ENCODE data around the gene CES4A. TPM values are rescaled to one million over a fixed set of nuclear protein-coding genes. Genes with fewer than 3 reads are reported as not detected.
A peak's percentile ranks its signal among the peaks of the same experiment; 100 is the strongest.

Gene CES4A
- total and polyA plus RNA-seq, 4 experiments from 2014 or later, result 4.1 to 21.9 (median 16.0) TPM

- ChIA-PET POLR2A (ENCODE audit: partially characterized antibody) (interaction anchor here (1.7 kb wide), 1 partner anchor 11 kb away, joined by 5 read pairs; no protein-coding TSS in a partner anchor), CTCF (ENCODE audit: partially characterized antibody) (no interaction called here)
- no peaks in the 10 kb centered on the region for H3K9me3 ChIP-seq (ENCODE audit: control insufficient read depth in 1 of 2, low read length in 2 of 2)
- peak overlapping the region in 1 of 8 donors; percentile 12 for H3K4me3 Mint-ChIP-seq
- intact Hi-C loops (cut with micrococcal nuclease), result no loop called here
- H3K36me3 Mint-ChIP-seq, result peaks cover 0 to 8% of the 10 kb centered on the region in 2 donors
- H3K4me1 ChIP-seq (ENCODE audit: insufficient read depth, low read length), result peaks cover 10% of the 10 kb centered on the region
- no peaks in the 10 kb centered on the region for H3K36me3 ChIP-seq (ENCODE audit: insufficient read depth, low read length)
- H3K27ac ChIP-seq (ENCODE audit: low read depth, low read length), result no peak overlapping the region
- DNase-seq, result no peak
- no peaks in the 10 kb centered on the region for H3K9me3 Mint-ChIP-seq
- peak overlapping the region in 2 of 7 donors; percentile 6 to 16 for H3K27ac Mint-ChIP-seq
- H3K27me3 ChIP-seq (ENCODE audit: insufficient read depth, low read length), result no peaks in the 10 kb centered on the region
- no peaks in the 10 kb centered on the region for H3K27me3 Mint-ChIP-seq
- peaks cover 5 to 20% (median 10%) of the 10 kb centered on the region in 4 donors for H3K4me1 Mint-ChIP-seq
- H3K4me3 ChIP-seq (ENCODE audit: low read length in 2 of 2), result no peak overlapping the region
Measured at GRCh38 chr16:67025210-67025550, 36.8 kb downstream of the CES4A start.

- ChIA-PET POLR2A (ENCODE audit: partially characterized antibody) (interaction anchor here (1.1 to 6.3 kb wide), 4 partner anchors 126 to 200 kb away, joined by 3 to 60 read pairs (median 30); partner anchors contain the start of genes B3GNT9, FBXL8, TMEM208 and TRADD), CTCF (ENCODE audit: partially characterized antibody) (interaction anchor here (1.6 kb wide), 1 partner anchor 9 kb away, joined by 7 read pairs; no protein-coding TSS in a partner anchor)
- Histone ChIP-seq H3K27ac (ENCODE audit: low read depth, low read length) (no peak overlapping the region), H3K9me3 (ENCODE audit: control insufficient read depth in 1 of 2, low read length in 2 of 2) (no peaks in the 10 kb centered on the region), H3K4me1 (ENCODE audit: insufficient read depth, low read length) (peaks cover 24% of the 10 kb centered on the region), H3K27me3 (ENCODE audit: insufficient read depth, low read length) (no peaks in the 10 kb centered on the region), H3K36me3 (ENCODE audit: insufficient read depth, low read length) (no peaks in the 10 kb centered on the region), H3K4me3 (ENCODE audit: low read length in 2 of 2) (no peak overlapping the region)
- Mint-ChIP-seq H3K4me1 (peaks cover 11 to 34% (median 21%) of the 10 kb centered on the region in 4 donors), H3K9me3 (no peaks in the 10 kb centered on the region), H3K4me3 (no peak overlapping the region), H3K27me3 (no peaks in the 10 kb centered on the region), H3K36me3 (peaks cover 0 to 10% of the 10 kb centered on the region in 2 donors), H3K27ac (peak overlapping the region in 1 of 7 donors; percentile 16)
- DNase-seq, result no peak
- intact Hi-C loops (cut with micrococcal nuclease), result no loop called here
Measured at GRCh38 chr16:67026570-67026969, 38.2 kb downstream of the CES4A start.

- Mint-ChIP-seq H3K9me3 (no peaks in the 10 kb centered on the region), H3K4me3 (peak overlapping the region in 6 of 8 donors; percentile 10 to 43 (median 32)), H3K27ac (peak overlapping the region in 6 of 7 donors; percentile 42 to 89 (median 65)), H3K36me3 (peaks cover 0 to 14% of the 10 kb centered on the region in 2 donors), H3K27me3 (no peaks in the 10 kb centered on the region), H3K4me1 (peaks cover 13 to 39% (median 26%) of the 10 kb centered on the region in 4 donors)
- H3K4me1 ChIP-seq (ENCODE audit: insufficient read depth, low read length), result peaks cover 29% of the 10 kb centered on the region
- ChIA-PET CTCF (ENCODE audit: partially characterized antibody) (interaction anchor here (1.4 to 1.6 kb wide), 2 partner anchors 9 to 75 kb away, joined by 4 to 7 read pairs; no protein-coding TSS in a partner anchor), POLR2A (ENCODE audit: partially characterized antibody) (interaction anchor here (1.1 to 6.3 kb wide), 5 partner anchors 13 to 200 kb away, joined by 3 to 60 read pairs (median 41); partner anchors contain the start of genes B3GNT9, FBXL8, TMEM208 and TRADD)
- no peak overlapping the region for H3K27ac ChIP-seq (ENCODE audit: low read depth, low read length)
- H3K27me3 ChIP-seq (ENCODE audit: insufficient read depth, low read length), result no peaks in the 10 kb centered on the region
- H3K9me3 ChIP-seq (ENCODE audit: control insufficient read depth in 1 of 2, low read length in 2 of 2), result no peaks in the 10 kb centered on the region
- no peak for DNase-seq
- intact Hi-C loops (cut with micrococcal nuclease), result no loop called here
- no peaks in the 10 kb centered on the region for H3K36me3 ChIP-seq (ENCODE audit: insufficient read depth, low read length)
- H3K4me3 ChIP-seq (ENCODE audit: low read length in 2 of 2), result no peak overlapping the region
Measured at GRCh38 chr16:67027046-67027445, 38.7 kb downstream of the CES4A start.

GRCh38 chr16:67028167-67028695 lies 39.8 kb downstream of the CES4A start:
- Histone ChIP-seq H3K27me3 (ENCODE audit: insufficient read depth, low read length) (no peaks in the 10 kb centered on the region), H3K4me3 (ENCODE audit: low read length in 2 of 2) (peak overlapping the region; percentile 76 to 84), H3K9me3 (ENCODE audit: control insufficient read depth in 1 of 2, low read length in 2 of 2) (no peaks in the 10 kb centered on the region), H3K27ac (ENCODE audit: low read depth, low read length) (peak overlapping the region; percentile 88), H3K36me3 (ENCODE audit: insufficient read depth, low read length) (no peaks in the 10 kb centered on the region), H3K4me1 (ENCODE audit: insufficient read depth, low read length) (peaks cover 40% of the 10 kb centered on the region)
- intact Hi-C loops (cut with micrococcal nuclease), result loop anchor here (1.0 to 2.0 kb wide), 3 partner anchors 10 to 25 kb away; no protein-coding TSS in a partner anchor
- CTCF ChIA-PET (ENCODE audit: partially characterized antibody), result interaction anchor here (0.7 to 3.9 kb wide), 13 partner anchors 9 to 157 kb away, joined by 3 to 23 read pairs (median 3); no protein-coding TSS in a partner anchor
- POLR2A ChIA-PET (ENCODE audit: partially characterized antibody), result interaction anchor here (0.6 to 6.3 kb wide), 20 partner anchors 8 to 199 kb away, joined by 3 to 60 read pairs (median 5); partner anchors contain the start of genes B3GNT9, FBXL8, PHAF1 and TMEM208
- Mint-ChIP-seq H3K27ac (peak overlapping the region; percentile 94 to 97 (median 96)), H3K36me3 (peaks cover 0 to 17% of the 10 kb centered on the region in 2 donors), H3K27me3 (no peaks in the 10 kb centered on the region), H3K4me3 (peak overlapping the region; percentile 79 to 93 (median 85)), H3K9me3 (no peaks in the 10 kb centered on the region), H3K4me1 (peaks cover 20 to 46% (median 35%) of the 10 kb centered on the region in 4 donors)
- DNase-seq, result no peak

GRCh38 chr16:67028696-67029253 lies 40.4 kb downstream of the CES4A start, which contains the start of gene CBFB:
TSS of gene CBFB (plus strand) at chr16:67029149. CDS start at chr16:67029408, 259 bp downstream.
- Histone ChIP-seq H3K9me3 (ENCODE audit: control insufficient read depth in 1 of 2, low read length in 2 of 2) (no peaks in the 10 kb centered on the region), H3K36me3 (ENCODE audit: insufficient read depth, low read length) (no peaks in the 10 kb centered on the region), H3K27ac (ENCODE audit: low read depth, low read length) (peak within 1 kb of the TSS; percentile 88), H3K4me1 (ENCODE audit: insufficient read depth, low read length) (peaks cover 44% of the 10 kb centered on the region), H3K4me3 (ENCODE audit: low read length in 2 of 2) (peak within 1 kb of the TSS; percentile 76 to 84), H3K27me3 (ENCODE audit: insufficient read depth, low read length) (no peaks in the 10 kb centered on the region)
- CTCF ChIA-PET (ENCODE audit: partially characterized antibody), result interaction anchor here (0.9 to 3.9 kb wide), 11 partner anchors 9 to 157 kb away, joined by 3 to 23 read pairs (median 3); no protein-coding TSS in a partner anchor
- H3K27ac Mint-ChIP-seq, result peak within 1 kb of the TSS; percentile 94 to 97 (median 96)
- H3K9me3 Mint-ChIP-seq, result no peaks in the 10 kb centered on the region
- POLR2A ChIA-PET (ENCODE audit: partially characterized antibody), result interaction anchor here (0.6 to 6.3 kb wide), 22 partner anchors 9 to 198 kb away, joined by 3 to 60 read pairs (median 6); partner anchors contain the start of genes B3GNT9, FBXL8, MATCAP1 and PHAF1
- peaks cover 20 to 51% (median 37%) of the 10 kb centered on the region in 4 donors for H3K4me1 Mint-ChIP-seq
- peak; percentile 94 to 97 (median 96) for DNase-seq
- no peaks in the 10 kb centered on the region for H3K27me3 Mint-ChIP-seq
- H3K4me3 Mint-ChIP-seq, result peak within 1 kb of the TSS; percentile 90 to 93 (median 92)
- intact Hi-C loops (cut with micrococcal nuclease), result loop anchor here (1.0 to 2.0 kb wide), 5 partner anchors 10 to 131 kb away; partner anchors contain the start of genes FBXL8, PHAF1 and TRADD
- H3K36me3 Mint-ChIP-seq, result peaks cover 0 to 17% of the 10 kb centered on the region in 2 donors

GRCh38 chr16:67029254-67030096 lies 41.1 kb downstream of the CES4A start:
- intact Hi-C loops (cut with micrococcal nuclease), result loop anchor here (1.0 to 2.0 kb wide), 4 partner anchors 17 to 130 kb away; partner anchors contain the start of genes FBXL8, PHAF1 and TRADD
- H3K36me3 Mint-ChIP-seq, result peaks cover 2 to 20% of the 10 kb centered on the region in 2 donors
- Histone ChIP-seq H3K4me3 (ENCODE audit: low read length in 2 of 2) (peak overlapping the region; percentile 20 to 75), H3K27ac (ENCODE audit: low read depth, low read length) (peak overlapping the region; percentile 68), H3K9me3 (ENCODE audit: control insufficient read depth in 1 of 2, low read length in 2 of 2) (no peaks in the 10 kb centered on the region), H3K27me3 (ENCODE audit: insufficient read depth, low read length) (no peaks in the 10 kb centered on the region), H3K36me3 (ENCODE audit: insufficient read depth, low read length) (no peaks in the 10 kb centered on the region), H3K4me1 (ENCODE audit: insufficient read depth, low read length) (peaks cover 51% of the 10 kb centered on the region)
- peak overlapping the region; percentile 90 to 93 (median 92) for H3K4me3 Mint-ChIP-seq
- CTCF ChIA-PET (ENCODE audit: partially characterized antibody), result interaction anchor here (0.7 to 3.9 kb wide), 7 partner anchors 11 to 156 kb away, joined by 3 to 23 read pairs (median 3); no protein-coding TSS in a partner anchor
- H3K9me3 Mint-ChIP-seq, result no peaks in the 10 kb centered on the region
- peak; percentile 58 to 69 (median 64) for DNase-seq
- POLR2A ChIA-PET (ENCODE audit: partially characterized antibody), result interaction anchor here (0.9 to 6.3 kb wide), 23 partner anchors 9 to 197 kb away, joined by 3 to 60 read pairs (median 6); partner anchors contain the start of genes B3GNT9, FBXL8, HSF4 and MATCAP1
- peaks cover 22 to 56% (median 40%) of the 10 kb centered on the region in 4 donors for H3K4me1 Mint-ChIP-seq
- peak overlapping the region; percentile 84 to 96 (median 90) for H3K27ac Mint-ChIP-seq
- H3K27me3 Mint-ChIP-seq, result no peaks in the 10 kb centered on the region
